Measurements from ENCODE around the gene ECHS1. TPM values are rescaled to one million over a fixed set of nuclear protein-coding genes. Genes with fewer than 3 reads are reported as not detected.
A peak's percentile ranks its signal among the peaks of the same experiment; 100 is the strongest.

The ECHS1 gene
- total and polyA plus RNA-seq, 9 of the 15 experiments (the other 6 are each of a cell fraction or from before 2014, with no cell fraction given): 16.6 to 100 (median 68.1) TPM

DNA sequence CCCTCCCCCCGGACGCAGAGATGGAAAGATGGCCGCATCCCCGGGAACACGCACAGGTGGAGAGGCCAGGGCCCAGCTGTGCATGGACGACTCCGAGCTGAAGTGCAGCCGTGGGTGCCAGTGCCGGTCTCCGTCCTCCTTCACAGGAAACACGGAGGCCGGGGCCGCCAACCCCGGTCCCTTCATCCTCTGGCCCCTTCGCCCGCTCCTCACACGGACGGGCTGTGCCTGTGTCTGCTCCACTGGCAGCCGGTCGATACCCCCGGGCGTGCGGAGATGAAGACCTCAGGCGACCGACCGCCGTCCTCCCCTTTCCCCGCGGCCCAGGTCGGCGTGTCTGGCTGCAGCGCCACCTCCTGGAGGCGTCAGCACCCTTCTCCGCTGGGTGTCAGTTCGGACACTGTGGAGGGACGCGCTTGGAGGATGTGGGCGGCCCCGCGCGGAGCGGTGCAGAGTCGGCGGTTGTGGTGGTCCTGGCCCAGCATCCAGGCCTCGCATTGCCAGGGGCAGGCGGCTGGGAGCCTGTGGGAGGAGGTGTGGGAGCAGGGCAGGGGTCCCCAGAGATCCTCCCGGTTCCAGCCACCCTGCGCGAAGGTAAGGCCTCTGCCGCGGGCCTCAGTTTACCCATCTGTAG is 54.5 kb downstream of the ECHS1 start (continued):
- TF ChIP-seq CTCF (IDR thresholded peaks at IDR 0.05 in 2 of 3, conservative IDR thresholded peaks at IDR 0.05 in 1 of 3; ENCODE audit: insufficient read depth in 2 of 3, low read depth in 1 of 3, low read length in 3 of 3) (peak; percentile 80 to 88 (median 85)), MEIS2 (IDR thresholded peaks at IDR 0.05; ENCODE audit: partially characterized antibody) (no peak), CHAMP1 (IDR thresholded peaks at IDR 0.05) (no peak), FOXJ2 (tag; IDR thresholded peaks at IDR 0.05) (no peak), PHF20 (IDR thresholded peaks at IDR 0.05; ENCODE audit: partially characterized antibody) (peak; percentile 11), L3MBTL2 (IDR thresholded peaks at IDR 0.05) (peak; percentile 62; the same call in 1 of the 2 replicates), ELF2 (CRISPR knock-in tag; IDR thresholded peaks at IDR 0.05) (no peak), STAG1 (CRISPR knock-in tag; IDR thresholded peaks at IDR 0.05; ENCODE audit: borderline replicate concordance) (peak; percentile 54; the same call in 1 of the 2 replicates), FOSL1 (tag; conservative IDR thresholded peaks at IDR 0.05) (no peak), EGR1 (conservative IDR thresholded peaks at IDR 0.05) (no peak), ZNF766 (CRISPR knock-in tag; conservative IDR thresholded peaks at IDR 0.05) (no peak), POLR2AphosphoS5 (IDR thresholded peaks at IDR 0.05; ENCODE audit: control insufficient read depth, insufficient read depth, low read depth, low read length) (no peak), SMAD4 (CRISPR knock-in tag; conservative IDR thresholded peaks at IDR 0.05) (peak; percentile 75), ZFP1 (CRISPR knock-in tag; IDR thresholded peaks at IDR 0.05) (no peak), TAF9B (IDR thresholded peaks at IDR 0.05; ENCODE audit: partially characterized antibody) (no peak), ELF1 (tag; IDR thresholded peaks at IDR 0.05) (no peak), HMG20B (CRISPR knock-in tag; IDR thresholded peaks at IDR 0.05) (no peak), NCOA6 (IDR thresholded peaks at IDR 0.05) (no peak), MCM7 (IDR thresholded peaks at IDR 0.05) (no peak), ETV6 (IDR thresholded peaks at IDR 0.05; ENCODE audit: borderline replicate concordance in 1 of 2, low read depth in 2 of 2, low read length in 1 of 2) (no peak), ETV6 (CRISPR knock-in tag; IDR thresholded peaks at IDR 0.05; ENCODE audit: borderline replicate concordance) (no peak), TEAD1 (CRISPR knock-in tag; IDR thresholded peaks at IDR 0.05) (peak in 1 of 2 experiments; percentile 40; a peak in 1 of 4 replicates), PREB (CRISPR knock-in tag; IDR thresholded peaks at IDR 0.05) (no peak)
- TF ChIP-seq, protein P1, sequence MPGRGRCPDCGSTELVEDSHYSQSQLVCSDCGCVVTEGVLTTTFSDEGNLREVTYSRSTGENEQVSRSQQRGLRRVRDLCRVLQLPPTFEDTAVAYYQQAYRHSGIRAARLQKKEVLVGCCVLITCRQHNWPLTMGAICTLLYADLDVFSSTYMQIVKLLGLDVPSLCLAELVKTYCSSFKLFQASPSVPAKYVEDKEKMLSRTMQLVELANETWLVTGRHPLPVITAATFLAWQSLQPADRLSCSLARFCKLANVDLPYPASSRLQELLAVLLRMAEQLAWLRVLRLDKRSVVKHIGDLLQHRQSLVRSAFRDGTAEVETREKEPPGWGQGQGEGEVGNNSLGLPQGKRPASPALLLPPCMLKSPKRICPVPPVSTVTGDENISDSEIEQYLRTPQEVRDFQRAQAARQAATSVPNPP (IDR thresholded peaks at IDR 0.05; ENCODE audit: borderline replicate concordance, insufficient read depth, insufficient read length): no peak
